Effector memory CD8-positive, alpha-beta T cell (primary cell): Measurements from ENCODE around the gene ADNP.
A peak's percentile ranks its signal among the peaks of the same experiment; 100 is the strongest.

Experiments used
- ATAC-seq: fragments of 150-1000 bp; cut with Tn5 transposase; replicated peaks from 2 replicates; pipeline ENCODE4 v1.10.0; 2021; ENCODE audit warnings: mild to moderate bottlenecking, moderate library complexity
- DNase-seq, 3 experiments: peaks; one replicate each; pipeline ENCODE4 v3.0.0; 2021
- H3K27ac Mint-ChIP-seq, 2 donors: one replicate each; pipeline ENCODE4 v1.8.0; 2022; ENCODE audit warnings: mild to moderate bottlenecking in 2 of 2, mixed read lengths in 2 of 2, moderate library complexity in 2 of 2
- H3K27me3 Mint-ChIP-seq, 2 donors: one replicate each; pipeline ENCODE4 v1.8.0; 2022; ENCODE audit warnings: mixed read lengths in 2 of 2
- H3K36me3 Mint-ChIP-seq: one replicate; pipeline ENCODE4 v1.8.0; 2022; ENCODE audit warnings: mild to moderate bottlenecking, moderate library complexity, mixed read lengths; ENCODE audit not compliant: insufficient read depth
- H3K4me1 Mint-ChIP-seq, 2 donors: one replicate each; pipeline ENCODE4 v1.8.0; 2022; ENCODE audit warnings: low read depth in 2 of 2, mixed read lengths in 2 of 2
- H3K4me3 Mint-ChIP-seq, 2 donors: one replicate each; pipeline ENCODE4 v1.8.0; 2022; ENCODE audit warnings: mild to moderate bottlenecking in 2 of 2, mixed read lengths in 2 of 2, moderate library complexity in 2 of 2
- H3K9me3 Mint-ChIP-seq, 2 donors: one replicate each; pipeline ENCODE4 v1.8.0; 2022; ENCODE audit warnings: mixed read lengths in 2 of 2

ADNP gene

GRCh38 chr20:50870561-50871161 lies 60.6 kb downstream of the ADNP start:
- Mint-ChIP-seq H3K9me3 (no peaks in the 10 kb centered on the region), H3K4me1 (peaks cover 0 to 1% of the 10 kb centered on the region in 2 donors), H3K27ac (no peak overlapping the region), H3K36me3 (peaks cover 9% of the 10 kb centered on the region), H3K27me3 (no peaks in the 10 kb centered on the region), H3K4me3 (no peak overlapping the region)
- ATAC-seq (no peak), DNase-seq (no peak)

DNA sequence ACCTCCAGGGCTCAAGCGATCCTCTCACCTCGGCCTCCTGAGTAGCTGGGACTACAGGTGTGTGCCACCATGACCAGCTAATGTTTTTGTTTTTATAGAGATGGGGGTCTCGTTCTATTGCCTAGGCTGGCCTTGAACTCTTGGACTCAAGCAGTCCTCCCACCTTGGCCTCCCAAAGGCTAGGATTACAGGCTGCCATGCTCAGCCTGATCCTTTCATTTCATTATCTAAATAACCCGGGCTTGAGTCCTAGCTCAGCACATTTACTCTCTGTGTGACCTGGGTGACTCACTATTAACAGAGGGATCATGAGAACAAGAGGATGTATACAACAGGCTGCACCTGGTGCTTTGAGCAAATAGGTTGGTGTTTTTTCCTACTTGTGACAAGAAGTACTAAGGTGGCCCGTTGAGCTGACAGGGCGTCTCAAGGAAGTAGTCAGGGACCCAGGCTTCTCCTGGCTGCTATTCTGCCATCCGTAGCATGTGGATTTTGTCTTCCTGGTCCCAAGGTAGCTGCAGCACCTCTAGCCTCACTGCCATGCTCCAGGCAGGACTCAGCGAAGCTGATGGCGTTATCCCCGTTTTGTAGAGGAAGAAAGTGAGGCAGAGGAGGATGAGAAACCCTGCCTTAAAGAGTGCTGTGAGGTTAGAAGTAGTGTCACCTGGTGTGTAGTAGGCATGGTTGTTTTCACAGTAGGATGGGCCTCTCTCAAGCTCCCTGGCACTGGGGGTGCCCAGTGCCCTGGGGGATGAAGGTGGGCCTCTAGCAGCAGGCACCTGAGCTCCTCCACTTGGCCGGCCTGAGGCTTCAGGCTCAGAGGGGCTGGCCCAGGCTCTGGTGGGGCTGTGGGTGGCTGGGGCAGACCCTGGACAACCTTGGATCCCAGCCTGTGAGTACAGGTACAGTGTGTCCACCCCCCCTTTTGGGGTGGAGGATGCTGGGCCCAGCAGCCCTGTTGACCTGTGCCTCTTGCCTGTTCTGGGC lies 62.4 kb downstream of the ADNP start:
- Mint-ChIP-seq H3K27ac (peak overlapping the region in 1 of 2 donors; percentile 31), H3K9me3 (no peaks in the 10 kb centered on the region), H3K36me3 (peaks cover 6% of the 10 kb centered on the region), H3K4me1 (peaks cover 0 to 1% of the 10 kb centered on the region in 2 donors), H3K27me3 (no peaks in the 10 kb centered on the region), H3K4me3 (no peak overlapping the region)
- no peak for ATAC-seq
- DNase-seq, result no peak

DNA sequence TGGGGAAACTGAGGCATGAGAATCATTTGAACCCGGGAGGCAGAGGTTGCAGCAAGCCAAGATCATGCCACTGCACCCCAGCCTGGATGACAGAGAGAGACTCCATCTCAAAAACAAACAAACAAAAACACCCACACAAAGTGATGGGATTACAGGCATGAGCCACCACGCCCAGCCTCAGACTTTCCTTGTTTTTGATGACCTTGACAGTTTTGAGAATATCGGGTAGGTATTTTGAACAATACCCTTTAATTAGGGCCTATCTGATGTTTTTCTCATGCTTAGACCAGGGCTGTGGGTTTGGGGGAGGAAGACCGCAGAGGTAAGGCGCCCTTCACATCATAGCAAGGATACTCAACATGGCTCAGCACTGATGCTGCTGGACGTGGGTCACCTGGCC lies 63.4 kb downstream of the ADNP start:
- H3K27ac Mint-ChIP-seq, result no peak overlapping the region
- no peak overlapping the region for H3K4me3 Mint-ChIP-seq
- no peaks in the 10 kb centered on the region for H3K9me3 Mint-ChIP-seq
- peaks cover 6% of the 10 kb centered on the region for H3K36me3 Mint-ChIP-seq
- no peaks in the 10 kb centered on the region for H3K27me3 Mint-ChIP-seq
- no peaks in the 10 kb centered on the region for H3K4me1 Mint-ChIP-seq
- no peak for DNase-seq
- no peak for ATAC-seq

- DNase-seq (no peak), ATAC-seq (no peak)
- H3K27ac Mint-ChIP-seq, result no peak overlapping the region
- no peaks in the 10 kb centered on the region for H3K9me3 Mint-ChIP-seq
- H3K4me1 Mint-ChIP-seq, result no peaks in the 10 kb centered on the region
- H3K4me3 Mint-ChIP-seq, result no peak overlapping the region
- peaks cover 7% of the 10 kb centered on the region for H3K36me3 Mint-ChIP-seq
- no peaks in the 10 kb centered on the region for H3K27me3 Mint-ChIP-seq
These were observed 64.4 kb downstream of the ADNP start for GRCh38 chr20:50866831-50867230.

DNA sequence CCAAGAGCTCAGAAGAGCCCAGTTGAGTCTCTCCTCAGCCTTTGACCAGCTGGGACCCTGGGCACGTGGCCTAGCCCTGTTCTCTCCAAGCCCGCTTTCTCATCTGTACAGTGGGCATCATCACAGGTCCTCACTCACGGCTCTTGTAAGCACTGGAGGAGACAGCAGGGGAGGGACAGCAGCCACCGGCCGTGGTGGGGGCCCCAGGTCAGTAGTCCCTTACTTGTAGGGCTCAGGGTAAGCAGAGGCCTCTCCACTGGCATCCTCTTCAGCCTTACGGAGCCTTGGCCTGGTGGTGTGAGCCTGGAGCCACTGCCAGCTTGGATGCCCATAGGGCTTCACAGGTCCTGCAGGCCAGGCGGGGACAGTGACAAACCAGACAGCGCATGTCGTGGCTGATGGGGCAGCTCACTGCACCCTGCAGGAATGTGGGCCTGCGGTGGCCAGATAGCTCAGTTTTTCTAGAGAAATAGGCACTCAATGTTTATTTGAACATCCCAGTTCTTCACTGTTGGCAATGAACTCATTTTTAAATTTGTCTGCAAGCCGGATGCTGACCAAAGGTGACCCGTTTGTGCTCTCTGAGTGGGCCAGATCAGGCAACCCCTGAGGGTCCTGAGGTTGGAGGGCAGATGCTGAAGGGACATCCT lies 65.1 kb downstream of the ADNP start:
- no peaks in the 10 kb centered on the region for H3K27me3 Mint-ChIP-seq
- no peak overlapping the region for H3K27ac Mint-ChIP-seq
- DNase-seq, result no peak
- ATAC-seq, result no peak
- peaks cover 9% of the 10 kb centered on the region for H3K36me3 Mint-ChIP-seq
- no peak overlapping the region for H3K4me3 Mint-ChIP-seq
- H3K9me3 Mint-ChIP-seq, result no peaks in the 10 kb centered on the region
- no peaks in the 10 kb centered on the region for H3K4me1 Mint-ChIP-seq

DNA sequence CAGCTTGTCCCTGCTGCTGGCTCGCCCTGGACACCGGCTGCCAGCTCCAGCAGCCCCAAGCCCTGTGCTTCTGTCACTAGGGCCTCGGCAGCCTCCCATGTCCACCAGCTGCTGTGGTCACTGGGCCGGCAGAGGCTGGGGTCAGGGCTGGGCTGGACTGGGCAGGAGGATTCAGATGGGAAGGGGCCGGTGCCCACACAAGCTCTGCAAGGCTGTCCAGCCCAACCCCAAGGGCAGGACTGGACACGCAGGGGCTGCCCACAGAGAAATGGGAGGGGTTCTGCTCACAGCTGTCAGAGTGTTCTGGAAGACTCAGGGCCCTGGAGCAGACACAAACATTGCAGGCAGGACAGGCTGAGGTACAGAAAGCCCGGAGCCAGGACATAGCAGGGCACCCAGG lies 65.6 kb downstream of the ADNP start:
- ATAC-seq (no peak), DNase-seq (no peak)
- H3K4me3 Mint-ChIP-seq, result no peak overlapping the region
- H3K27ac Mint-ChIP-seq, result no peak overlapping the region
- no peaks in the 10 kb centered on the region for H3K9me3 Mint-ChIP-seq
- peaks cover 9% of the 10 kb centered on the region for H3K36me3 Mint-ChIP-seq
- no peaks in the 10 kb centered on the region for H3K4me1 Mint-ChIP-seq
- no peaks in the 10 kb centered on the region for H3K27me3 Mint-ChIP-seq

DNA sequence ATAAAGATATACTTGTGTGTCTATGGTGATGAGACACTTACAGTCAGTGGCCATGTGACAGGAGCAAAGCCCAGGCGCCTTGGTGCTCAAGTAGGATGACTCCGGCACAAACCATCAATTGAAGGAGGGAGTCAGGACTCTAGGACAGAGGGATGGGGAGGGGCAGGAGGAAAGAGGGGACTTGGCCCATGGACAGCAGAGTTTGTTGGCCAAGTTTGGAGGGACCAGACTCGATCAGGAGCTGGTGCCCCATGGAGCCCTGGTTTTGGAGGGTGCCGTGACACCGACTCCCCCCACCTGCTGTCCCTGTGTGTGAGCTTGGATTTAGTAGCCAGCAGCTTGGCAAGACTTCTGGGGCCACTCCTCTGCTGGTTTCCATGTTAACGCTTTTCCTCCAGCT lies 66.1 kb downstream of the ADNP start:
- H3K4me1 Mint-ChIP-seq, result no peaks in the 10 kb centered on the region
- ATAC-seq (no peak), DNase-seq (no peak)
- H3K4me3 Mint-ChIP-seq, result no peak overlapping the region
- H3K27ac Mint-ChIP-seq, result no peak overlapping the region
- H3K9me3 Mint-ChIP-seq, result no peaks in the 10 kb centered on the region
- no peaks in the 10 kb centered on the region for H3K27me3 Mint-ChIP-seq
- H3K36me3 Mint-ChIP-seq, result peaks cover 9% of the 10 kb centered on the region

- Mint-ChIP-seq H3K27ac (peak overlapping the region in 1 of 2 donors; percentile 10), H3K9me3 (no peaks in the 10 kb centered on the region), H3K4me1 (peaks cover 0 to 3% of the 10 kb centered on the region in 2 donors), H3K36me3 (peaks cover 9% of the 10 kb centered on the region), H3K4me3 (no peak overlapping the region), H3K27me3 (no peaks in the 10 kb centered on the region)
- ATAC-seq (no peak), DNase-seq (no peak)
These were observed 68.7 kb downstream of the ADNP start for GRCh38 chr20:50862546-50862945.

DNA sequence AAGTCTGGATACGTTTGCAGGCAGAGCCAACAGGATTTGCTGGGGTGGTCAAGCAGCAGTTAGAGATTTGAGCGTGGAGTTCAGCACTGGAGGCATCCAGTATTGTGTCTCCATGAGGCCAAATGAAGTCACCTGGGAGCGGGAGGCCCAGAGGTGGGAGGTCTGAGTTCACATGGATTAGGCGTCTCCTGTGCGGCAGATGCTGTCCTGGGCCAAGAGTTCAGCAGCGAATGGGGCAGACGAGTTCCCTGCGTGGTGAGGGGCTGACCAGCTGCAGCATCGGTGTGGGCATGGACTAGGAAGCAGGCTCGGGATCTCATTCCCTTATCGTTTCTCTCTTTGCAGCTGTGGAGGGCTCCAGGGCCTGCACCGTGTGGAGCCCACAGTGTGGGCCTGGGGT lies 70.2 kb downstream of the ADNP start:
- H3K36me3 Mint-ChIP-seq, result peaks cover 6% of the 10 kb centered on the region
- peaks cover 0 to 3% of the 10 kb centered on the region in 2 donors for H3K4me1 Mint-ChIP-seq
- H3K27ac Mint-ChIP-seq, result no peak overlapping the region
- H3K9me3 Mint-ChIP-seq, result no peaks in the 10 kb centered on the region
- no peak for ATAC-seq
- no peaks in the 10 kb centered on the region for H3K27me3 Mint-ChIP-seq
- DNase-seq, result no peak
- H3K4me3 Mint-ChIP-seq, result no peak overlapping the region

DNA sequence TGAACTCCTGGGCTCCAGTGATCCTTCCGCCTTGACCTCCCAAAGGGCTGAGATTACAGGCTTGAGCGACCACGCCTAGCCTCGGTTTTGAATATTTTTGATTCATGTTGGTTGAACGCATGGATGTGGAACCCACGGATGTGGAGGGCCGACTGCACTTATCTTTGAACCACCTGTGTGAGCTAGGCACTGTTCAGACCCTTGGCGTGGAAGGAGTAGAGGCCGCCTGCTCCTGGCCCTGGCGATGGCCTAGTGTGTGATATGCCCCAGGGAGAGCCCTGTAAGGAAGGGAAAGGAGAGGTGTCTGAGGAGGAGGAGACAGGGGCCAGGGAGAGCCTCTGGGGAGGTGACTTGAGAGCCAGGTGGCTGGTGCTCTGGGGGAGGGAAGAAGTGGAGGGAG lies 72.1 kb downstream of the ADNP start:
- H3K4me3 Mint-ChIP-seq, result no peak overlapping the region
- H3K27me3 Mint-ChIP-seq, result no peaks in the 10 kb centered on the region
- DNase-seq (no peak), ATAC-seq (no peak)
- H3K36me3 Mint-ChIP-seq, result peaks cover 3% of the 10 kb centered on the region
- H3K4me1 Mint-ChIP-seq, result peaks cover 0 to 3% of the 10 kb centered on the region in 2 donors
- H3K9me3 Mint-ChIP-seq, result no peaks in the 10 kb centered on the region
- H3K27ac Mint-ChIP-seq, result no peak overlapping the region

GRCh38 chr20:50858525-50858924 lies 72.7 kb downstream of the ADNP start:
- Mint-ChIP-seq H3K27me3 (no peaks in the 10 kb centered on the region), H3K4me1 (peaks cover 0 to 3% of the 10 kb centered on the region in 2 donors), H3K9me3 (no peaks in the 10 kb centered on the region), H3K27ac (no peak overlapping the region), H3K4me3 (no peak overlapping the region), H3K36me3 (peaks cover 3% of the 10 kb centered on the region)
- ATAC-seq (no peak), DNase-seq (no peak)

- Mint-ChIP-seq H3K27me3 (no peaks in the 10 kb centered on the region), H3K27ac (peak overlapping the region; percentile 60 to 79)
These were observed 73.9 kb downstream of the ADNP start for GRCh38 chr20:50857348-50857747.

GRCh38 chr20:50856475-50857041 lies 74.7 kb downstream of the ADNP start:
- DNase-seq (no peak), ATAC-seq (no peak)
- Mint-ChIP-seq H3K4me3 (no peak overlapping the region), H3K36me3 (peaks cover 4% of the 10 kb centered on the region), H3K27me3 (no peaks in the 10 kb centered on the region), H3K27ac (peak overlapping the region in 1 of 2 donors; percentile 79), H3K9me3 (no peaks in the 10 kb centered on the region), H3K4me1 (peaks cover 0 to 3% of the 10 kb centered on the region in 2 donors)

More at GRCh38 chr20:50857348-50857747, 73.9 kb downstream of the ADNP start:
- Mint-ChIP-seq H3K9me3 (no peaks in the 10 kb centered on the region), H3K4me3 (no peak overlapping the region), H3K36me3 (peaks cover 4% of the 10 kb centered on the region), H3K4me1 (peaks cover 0 to 3% of the 10 kb centered on the region in 2 donors)
- DNase-seq (no peak), ATAC-seq (no peak)
